Measurements from ENCODE around the gene EML1.
A peak's percentile ranks its signal among the peaks of the same experiment; 100 is the strongest.
"Not testable (repeated sequence)": the region's sequence is repeated elsewhere in the genome, so short reads cannot be mapped to it uniquely, and the experiment has no call there.

Gene EML1

DNA sequence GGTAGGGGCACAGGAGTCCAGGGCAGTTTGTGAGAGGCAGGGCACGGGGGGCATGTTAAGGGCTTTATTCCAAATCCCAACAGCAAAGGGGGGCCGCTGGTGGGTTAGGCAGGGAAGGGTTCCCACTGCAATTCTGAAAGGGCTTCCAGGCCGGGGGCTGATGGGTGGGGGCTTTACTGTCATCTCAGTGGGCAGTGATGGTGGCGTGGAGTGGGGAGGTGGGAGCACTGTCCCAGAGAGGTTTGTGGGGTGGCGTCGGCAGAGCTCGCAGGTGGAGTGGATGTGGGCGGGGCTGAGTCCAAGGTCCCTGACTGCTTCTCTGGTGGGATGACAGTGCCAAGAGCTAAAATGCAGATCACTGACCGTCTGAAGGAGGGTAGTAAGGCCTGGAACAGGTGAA lies 150.4 kb downstream of the EML1 start:
- no peak for DNase-seq

DNA sequence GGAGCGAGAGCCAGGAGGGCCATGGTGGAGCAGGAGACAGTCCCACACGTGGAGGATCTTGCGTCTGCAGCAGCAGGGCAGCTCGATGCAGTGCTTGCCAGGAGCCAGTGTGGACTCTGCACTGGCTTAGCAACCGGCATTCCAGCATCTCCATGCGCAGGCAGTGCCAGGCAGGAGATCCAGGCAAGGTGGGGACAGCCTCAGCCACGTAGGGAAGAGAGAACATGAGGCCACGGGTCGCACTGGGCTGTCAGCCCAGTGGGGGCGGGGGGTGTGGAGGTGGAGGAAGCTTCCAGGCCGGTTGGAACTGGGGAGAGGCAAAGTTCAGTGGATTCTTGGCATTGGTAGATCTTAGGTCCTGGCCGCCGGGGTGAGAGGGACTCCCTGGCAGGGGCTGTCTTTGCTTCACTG lies 151.0 kb downstream of the EML1 start:
- DNase-seq, result no peak

DNA sequence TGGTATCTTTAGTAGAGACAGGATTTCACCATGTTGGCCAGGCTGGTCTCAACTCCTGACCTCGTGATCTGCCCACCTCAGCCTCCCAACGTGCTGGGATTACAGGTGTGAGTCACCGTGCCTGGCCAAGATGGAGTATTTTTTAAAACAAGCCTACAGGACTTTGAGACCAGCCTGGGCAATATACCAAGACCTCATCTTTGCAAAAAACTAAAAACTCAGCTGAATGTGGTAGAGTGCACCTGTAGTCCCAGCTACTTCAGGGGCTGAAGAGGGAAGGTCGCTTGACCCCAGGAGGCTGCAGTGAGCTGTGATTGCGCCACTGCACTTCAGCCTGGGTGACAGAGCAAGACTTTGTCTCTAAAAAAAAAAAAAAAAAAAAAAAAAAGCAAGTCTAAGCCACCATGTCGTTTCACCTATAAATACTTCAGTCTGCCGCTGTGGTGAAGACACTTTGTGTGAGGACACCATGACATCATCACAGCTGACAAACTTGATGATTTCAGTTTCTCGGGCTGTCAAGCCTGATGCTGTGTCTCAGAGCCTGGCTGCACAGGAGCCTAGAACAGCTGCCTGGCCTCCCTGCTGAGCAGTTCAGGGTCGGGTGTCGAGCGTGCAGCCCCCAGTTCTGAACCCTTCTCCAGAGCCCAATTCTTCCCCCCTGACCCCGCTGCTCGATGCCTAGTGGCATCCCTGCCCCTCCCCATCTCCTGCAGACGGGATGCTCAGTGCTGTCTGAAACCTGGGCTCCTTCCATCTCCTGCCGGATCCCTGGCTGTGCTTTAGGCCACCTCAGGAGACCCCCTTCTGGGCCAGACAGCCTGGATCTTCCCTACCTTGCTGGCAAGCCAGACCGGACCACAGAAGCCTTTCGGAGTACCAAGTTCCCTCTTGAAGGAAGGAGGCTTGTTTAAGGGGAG lies 152.8 kb downstream of the EML1 start:
- no peak for DNase-seq

DNA sequence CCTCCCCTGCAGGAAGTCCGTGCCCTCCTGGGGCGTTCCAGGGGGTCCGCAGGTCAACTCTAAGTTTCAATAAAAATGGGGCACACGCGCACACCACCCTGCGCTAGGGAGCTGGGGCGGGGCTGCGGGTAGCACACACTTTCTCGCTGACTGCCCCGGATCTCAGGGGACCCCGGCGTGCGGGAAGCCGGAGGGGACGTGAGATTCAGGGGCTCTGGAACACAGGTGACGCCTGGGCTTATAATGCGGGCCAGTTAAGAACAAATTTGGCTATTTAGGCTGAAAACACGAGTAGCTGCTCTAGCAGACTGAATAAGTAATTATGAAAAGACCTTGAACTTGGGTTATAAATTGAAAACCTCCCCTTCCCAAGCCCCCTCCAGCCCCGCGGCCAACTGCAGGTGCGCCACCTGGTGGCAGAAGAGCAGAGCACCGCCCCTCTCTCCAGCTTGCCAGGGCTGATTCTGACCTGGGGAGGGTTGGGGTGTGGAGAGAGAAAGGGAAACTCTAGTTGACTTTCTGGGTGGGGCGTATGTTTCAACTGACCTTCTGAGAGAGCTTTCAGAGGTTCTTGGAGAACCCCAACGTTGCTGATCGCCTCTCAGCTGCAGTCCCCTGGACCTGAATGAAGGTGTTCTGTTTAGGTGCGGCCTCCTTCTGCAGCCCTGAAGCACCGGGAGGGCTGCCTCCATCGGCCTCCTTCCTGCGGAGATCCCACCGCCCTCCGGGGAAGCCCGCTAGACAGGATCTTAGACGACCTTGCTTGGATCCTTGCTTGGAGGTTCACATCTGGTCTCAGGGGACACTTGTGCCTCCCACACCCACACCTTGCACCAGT lies 153.7 kb downstream of the EML1 start:
- peak; percentile 31 for DNase-seq

DNA sequence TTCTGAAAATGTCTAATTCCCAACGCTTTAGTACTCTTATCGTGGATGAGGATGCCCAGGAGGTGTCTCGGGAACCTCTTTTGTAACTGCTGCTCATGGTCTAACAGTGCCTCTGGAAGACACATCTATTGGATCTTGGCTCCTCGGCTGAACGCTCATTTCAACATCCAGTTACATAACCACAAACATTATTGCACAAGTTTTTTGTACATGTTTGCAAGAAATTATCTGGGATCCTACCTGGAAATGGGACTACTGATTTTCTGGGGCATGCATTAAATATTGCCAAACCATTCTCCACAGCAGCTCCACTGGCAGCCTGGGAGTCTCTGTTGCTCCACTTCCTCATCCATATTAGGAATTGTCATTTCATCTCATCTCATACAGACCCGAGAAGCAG lies 154.5 kb downstream of the EML1 start:
- DNase-seq, result no peak

DNA sequence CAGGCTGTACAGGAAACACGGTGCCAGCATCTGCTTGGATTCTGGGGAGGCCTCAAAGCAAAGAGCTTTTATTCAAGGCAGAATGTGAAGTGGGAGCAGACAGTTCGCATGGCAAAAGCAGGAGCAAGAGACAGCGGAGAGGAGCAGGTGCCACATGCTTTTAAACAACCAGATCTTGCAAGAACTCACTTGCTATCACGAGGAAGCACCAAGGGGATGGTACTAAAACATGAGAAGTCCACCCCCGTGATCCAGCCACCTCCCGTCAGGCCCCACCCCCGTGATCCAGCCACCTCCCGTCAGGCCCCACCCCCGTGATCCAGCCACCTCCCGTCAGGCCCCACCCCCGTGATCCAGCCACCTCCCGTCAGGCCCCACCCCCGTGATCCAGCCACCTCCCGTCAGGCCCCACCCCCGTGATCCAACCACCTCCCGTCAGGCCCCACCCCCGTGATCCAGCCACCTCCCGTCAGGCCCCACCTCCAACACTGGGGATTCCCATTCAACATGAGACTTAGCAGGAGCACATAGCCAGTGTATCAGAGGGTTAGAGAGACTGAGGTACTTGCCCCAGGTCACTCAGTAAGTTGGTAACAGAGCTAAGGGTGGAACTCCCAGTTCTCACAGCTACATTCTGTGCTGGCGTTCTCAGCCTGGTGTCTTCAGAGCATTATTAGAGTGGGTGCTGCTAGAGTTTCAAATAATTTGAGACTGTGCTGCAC lies 156.0 kb downstream of the EML1 start:
- not testable (repeated sequence) for DNase-seq

DNA sequence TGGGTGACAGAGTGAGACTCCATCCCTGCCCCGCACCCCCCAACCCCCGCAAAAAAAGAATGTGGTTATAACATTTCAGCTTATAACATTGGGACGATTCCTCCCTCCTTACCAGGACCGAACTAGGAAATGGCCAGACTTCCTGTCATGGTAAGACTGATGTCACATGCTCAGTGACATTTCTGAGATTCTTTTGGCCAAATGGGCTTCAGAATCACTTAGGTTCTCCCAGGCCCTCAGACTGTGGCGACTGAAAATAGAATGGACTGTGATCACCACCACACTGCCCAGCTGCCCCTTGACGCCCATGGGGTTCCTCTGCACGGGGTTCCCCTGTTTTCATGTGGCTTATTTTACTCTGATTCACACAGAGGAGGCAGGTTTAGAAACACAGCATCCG lies 157.0 kb downstream of the EML1 start:
- no peak for DNase-seq

DNA sequence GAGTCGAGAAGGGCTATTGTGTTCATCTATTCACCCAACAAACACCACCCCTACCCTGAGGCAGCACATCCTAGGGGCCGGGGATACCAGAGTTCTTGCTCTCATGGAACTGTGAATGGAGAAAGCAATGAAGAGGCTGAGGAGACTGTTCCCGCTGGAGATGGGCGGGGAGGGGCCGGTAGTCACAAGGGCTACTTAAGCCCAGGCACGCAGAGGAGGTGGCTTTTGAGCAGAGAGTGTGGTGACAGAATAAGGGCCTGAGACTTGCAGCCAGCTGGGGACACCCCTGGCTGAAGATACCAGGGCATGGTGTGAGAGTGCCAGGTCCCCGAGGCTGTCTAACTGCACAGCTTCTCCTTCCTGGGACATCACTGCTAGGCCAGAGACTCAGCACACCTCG lies 157.9 kb downstream of the EML1 start:
- no peak for DNase-seq

DNA sequence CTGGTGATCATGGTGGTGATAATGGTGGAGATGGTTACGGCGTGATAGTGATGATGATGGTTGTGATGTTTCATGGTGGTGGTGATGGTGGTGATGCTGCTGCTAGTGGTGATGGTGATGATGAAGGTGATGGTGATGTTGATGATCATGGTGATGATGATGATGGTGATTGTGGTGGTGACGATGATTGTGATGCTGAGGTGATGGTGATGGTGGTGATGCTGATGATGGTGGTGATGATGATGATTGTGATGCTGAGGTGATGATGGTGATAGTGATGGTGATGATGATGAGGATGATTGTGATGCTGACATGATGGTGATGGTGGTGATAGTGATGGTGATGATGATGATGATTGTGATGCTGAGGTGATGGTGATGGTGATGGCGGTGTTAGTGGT lies 158.8 kb downstream of the EML1 start:
- DNase-seq, result no peak

DNA sequence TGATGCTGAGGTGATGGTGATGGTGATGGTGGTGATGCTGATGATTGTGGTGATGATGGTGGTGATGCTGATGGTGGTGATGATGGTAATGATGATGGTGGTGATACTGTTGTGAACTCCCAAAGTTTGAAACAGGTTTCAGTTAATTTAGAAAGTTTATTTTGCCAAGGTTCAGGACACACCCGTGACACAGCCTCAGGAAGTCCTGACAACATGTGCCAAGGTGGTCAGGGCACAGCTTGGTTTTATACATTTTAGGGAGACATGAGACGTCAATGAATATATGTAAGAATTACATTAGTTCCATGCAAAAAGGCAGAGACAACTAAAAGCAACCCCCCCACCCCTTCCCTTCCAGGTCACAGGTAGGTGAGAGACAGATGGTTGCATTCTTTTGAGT lies 159.2 kb downstream of the EML1 start:
- DNase-seq, result no peak

DNA sequence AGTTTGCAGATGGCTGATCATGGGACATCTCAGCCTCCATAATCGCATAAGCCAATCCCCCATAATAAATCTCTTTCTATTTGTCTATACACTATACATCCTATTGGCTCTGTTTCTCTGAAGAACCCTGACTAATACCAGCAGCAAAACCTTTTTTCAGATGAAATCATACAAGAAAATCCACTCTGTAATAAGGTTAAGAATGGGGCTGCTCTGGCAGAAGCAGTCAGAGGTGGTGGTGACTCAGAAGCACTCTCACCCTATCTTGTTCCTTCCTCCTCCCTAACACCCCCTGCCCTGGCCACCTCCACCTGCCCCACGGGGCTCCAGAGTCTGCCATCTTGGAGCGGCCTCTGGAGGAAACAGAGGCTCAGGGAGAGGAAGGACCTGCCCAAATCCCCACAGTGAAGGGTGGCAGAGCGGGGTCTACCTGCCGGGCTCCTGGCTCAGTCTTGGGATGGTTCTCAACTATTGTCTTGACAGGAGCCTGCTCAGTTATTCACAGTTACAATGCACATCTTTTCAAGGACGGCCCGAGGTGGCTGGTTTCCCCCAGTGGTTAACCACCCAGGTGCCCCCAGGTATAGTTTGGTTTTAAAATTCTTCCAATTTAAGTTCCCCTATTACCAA lies 162.7 kb downstream of the EML1 start:
- no peak for DNase-seq

DNA sequence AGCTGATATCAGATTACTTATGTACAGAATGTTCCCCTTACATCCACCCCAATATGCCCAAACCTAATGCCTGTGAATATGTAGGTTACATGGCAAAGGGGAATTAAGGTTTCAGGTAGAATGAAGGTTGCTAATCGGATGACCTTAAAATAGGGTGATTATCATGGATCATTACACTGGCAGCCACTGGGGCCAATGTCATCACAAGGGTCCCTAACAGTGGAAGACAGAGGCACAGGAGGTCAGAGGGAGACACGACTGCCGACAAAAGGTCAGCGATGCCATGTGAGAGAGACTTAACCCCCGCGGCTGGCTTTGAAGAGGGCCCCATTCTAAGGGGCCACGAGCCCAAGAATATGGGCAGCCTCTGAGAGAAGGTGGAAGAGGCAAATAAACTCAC lies 165.2 kb downstream of the EML1 start:
- no peak for DNase-seq

DNA sequence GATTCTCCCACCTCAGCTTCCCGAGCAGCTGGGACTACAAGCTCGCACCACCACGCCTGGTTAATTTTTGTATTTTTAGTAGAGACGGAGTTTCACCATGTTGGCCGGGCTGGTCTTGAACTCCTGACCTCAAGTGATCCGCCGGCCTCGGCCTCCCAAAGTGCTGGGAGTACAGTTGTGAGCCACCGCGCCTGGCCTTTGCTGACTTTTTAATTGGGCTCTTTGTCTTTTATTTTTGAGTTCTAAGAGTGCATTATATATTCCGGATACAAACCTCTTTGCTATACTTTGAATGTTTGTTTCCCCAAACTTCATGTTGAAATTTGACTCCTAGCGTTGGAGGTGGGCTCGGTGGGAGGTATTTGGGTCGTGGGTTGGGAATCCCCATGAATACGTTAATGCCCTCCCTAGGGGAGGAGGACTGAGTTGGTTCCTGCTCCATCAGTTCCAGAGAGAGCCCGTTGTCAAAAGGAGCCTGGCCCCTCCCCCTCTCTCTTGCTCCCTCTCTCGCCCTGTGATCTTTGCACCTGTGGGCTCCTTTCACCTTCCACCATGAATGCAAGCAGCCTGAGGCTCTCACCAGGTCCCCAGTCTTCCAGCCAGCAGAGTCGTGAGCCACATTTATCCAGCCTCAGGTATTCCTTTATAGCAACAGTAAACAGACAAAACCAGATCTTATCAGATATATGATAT lies 168.8 kb downstream of the EML1 start:
- DNase-seq, result no peak

DNA sequence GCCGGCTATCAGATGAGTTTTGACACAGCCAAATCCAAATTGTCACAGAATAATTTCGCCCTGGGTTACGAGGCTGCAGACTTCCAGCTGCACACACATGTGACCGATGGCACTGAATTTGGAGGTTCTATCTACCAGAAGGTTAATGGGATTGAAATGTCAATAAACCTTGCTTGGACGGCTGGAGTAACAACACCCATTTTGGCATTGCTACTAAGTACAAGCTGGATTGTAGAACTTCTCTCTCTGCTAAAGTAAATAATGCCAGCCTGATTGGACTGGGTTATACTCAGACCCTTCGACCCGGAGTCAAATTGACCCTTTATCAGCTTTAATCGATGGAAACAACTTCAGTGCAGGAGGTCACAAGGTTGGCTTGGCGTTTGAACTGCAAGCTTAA lies 171.8 kb downstream of the EML1 start:
- DNase-seq, result no peak

DNA sequence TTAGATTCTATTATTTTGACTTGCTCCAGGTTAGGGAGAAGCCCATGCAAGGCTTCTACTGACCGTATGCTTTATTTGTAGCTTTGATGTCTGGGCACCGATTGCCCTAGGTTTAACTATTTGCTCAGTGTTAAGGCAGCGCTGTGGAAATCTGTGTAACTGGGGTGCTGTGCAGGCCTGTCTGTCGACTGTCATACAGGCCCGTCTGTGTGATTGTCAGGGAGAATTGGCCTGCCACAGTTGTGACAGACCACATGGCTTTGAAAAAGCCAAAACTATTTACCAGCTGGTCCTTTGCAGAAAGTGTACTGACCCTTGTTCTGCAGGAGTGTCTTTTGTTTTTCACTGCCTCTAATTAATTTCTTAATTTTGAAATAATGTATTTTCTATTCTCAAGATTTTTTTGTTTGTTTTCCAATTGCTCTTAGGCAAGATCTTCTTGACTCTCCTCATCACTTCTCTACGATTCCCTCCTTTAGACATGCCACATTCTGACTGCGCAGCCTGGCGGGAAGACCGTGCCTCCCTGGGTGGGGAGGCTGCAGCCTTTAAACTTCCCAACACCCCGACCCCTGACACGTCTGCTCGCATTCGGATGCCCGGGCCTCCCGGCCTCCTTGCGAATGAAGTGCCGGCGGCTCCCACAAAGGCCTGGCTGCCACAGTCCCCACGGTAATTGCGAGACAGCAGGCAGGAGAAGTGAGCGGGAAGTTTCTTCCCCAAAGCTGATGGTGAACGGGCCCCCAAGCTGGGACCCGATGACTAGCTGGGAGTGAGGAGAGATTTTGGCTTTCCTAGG lies 173.0 kb downstream of the EML1 start:
- DNase-seq, result no peak

DNA sequence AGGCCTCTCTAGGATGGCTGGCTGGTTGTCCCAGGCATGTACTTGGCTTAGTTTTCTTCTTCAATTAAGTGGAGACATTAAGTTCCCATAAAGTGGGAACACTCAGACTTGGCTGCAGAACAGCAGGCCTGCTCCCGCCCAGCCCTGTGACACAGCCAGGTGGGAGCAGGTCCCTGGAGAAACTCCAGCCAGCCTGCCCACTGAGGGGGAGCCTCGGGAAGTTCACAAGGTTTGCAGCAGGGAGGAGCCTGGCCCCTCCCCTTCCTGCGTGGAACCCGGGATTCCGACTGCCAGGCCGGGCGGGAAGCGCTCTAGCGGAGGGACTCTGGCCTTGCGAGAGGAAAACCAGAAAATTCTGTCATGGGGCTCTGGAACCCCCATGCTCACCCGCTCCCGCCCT lies 173.7 kb downstream of the EML1 start:
- no peak for DNase-seq

DNA sequence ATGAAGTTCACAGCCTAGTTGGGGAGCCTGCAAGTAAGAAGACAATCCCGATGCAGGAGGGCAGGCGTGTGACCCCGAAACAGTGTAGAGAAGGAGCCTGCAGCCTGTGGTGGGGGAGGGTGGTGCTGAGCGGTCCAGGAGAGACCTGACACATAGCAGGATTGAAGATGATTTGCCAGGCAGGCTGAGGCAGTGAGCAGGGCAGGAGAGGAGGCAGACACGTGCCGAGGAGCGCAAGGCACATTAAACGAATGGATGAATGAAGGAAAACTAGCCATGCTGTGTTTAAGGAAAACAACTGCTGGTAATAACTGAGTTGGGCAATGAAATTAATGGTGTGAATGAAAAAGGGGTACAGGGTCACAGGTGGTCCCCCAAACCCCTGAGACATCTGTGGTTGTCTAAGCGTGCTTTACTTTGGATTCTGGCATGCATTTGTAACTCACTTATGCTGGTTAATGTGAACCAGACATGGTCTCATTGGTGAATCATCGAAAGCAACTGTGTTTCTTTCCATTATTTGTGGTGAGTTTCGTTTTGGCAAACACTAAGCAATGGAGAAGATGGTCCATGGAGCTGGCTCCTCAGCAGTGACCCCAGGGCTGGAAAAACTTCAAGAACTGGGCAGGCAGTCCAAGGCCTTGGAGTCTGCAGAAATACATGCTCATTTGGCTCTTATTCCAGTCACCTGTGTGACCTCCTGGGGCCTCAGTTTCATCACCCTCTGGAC lies 175.1 kb downstream of the EML1 start:
- DNase-seq, result no peak

DNA sequence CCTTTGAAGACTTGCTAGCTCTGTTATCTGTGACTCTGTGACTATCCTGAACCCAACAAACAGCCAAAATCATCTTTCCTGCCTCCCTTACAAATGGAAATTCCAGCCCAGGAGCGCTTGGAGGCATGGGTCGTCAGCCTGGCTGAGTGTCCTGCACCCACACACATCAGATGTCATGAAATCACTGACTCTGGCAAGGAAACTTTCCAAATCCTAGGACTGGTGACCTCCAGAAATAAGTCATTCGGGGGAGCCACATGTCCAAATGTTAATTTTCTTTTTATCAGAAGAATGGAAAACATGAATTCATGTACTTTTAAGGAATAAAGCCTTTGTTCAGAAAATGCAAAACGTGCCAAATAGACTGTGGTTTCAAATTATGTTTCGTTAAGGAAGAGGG lies 175.7 kb downstream of the EML1 start:
- no peak for DNase-seq

DNA sequence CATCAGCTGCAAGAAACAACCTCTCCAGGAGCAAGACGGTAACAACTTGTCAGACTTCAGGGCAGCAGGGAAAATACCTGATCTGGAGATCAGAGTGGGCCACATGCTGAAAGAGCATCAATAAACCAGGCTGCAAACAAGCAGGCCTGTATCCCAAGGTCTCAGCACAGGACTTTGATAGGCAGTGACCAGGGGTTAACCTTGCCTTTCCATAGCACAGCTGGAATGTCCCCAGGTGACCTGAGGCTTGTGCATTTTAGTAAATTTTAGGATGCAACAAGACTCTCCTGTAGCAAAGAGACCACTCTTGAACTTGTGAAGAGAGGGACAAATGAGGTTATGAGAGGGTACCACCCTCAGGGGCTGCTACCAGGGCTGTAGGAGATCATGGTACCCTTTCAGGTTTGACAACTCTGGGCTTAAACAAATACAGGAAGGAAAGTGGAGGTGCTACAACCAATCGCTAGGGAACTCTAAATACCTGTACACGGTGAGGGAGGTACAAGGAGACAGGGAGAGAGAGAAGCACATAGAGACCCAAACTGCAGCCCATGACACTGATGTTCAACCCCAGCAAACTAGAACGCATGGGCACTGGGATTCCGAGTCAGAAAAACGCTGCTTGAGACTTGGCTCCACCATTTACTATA lies 176.6 kb downstream of the EML1 start:
- no peak for DNase-seq
